ENCODE measurements around the gene USP44.

GRCh38 chr12:95547522-95548055 is 3.7 kb downstream of the USP44 start:
- TF ChIP-seq RAD21 (conservative IDR thresholded peaks at IDR 0.05) (no peak), CTCF (IDR thresholded peaks at IDR 0.05; ENCODE audit: poor library complexity, severe bottlenecking) (no peak), EZH2 (IDR thresholded peaks at IDR 0.05; ENCODE audit: borderline replicate concordance, insufficient read depth, low read length, poor library complexity, severe bottlenecking) (no peak), REST (IDR thresholded peaks at IDR 0.05; ENCODE audit: borderline replicate concordance) (no peak)

Data from neural cell (in vitro differentiated cells).